HEK293T (cell line): ENCODE measurements around the gene SSTR5.

Source experiments
- CTBP1 ChIP-seq: fragments of 450-650 bp; IDR thresholded peaks from 2 replicates; pipeline ENCODE4 v1.6.1; 2016; ENCODE audit warnings: borderline replicate concordance
- ELF4 ChIP-seq: fragments of 450-650 bp; IDR thresholded peaks from 2 replicates; pipeline ENCODE4 v1.6.1; 2017; ENCODE audit warnings: antibody characterized with exemption
- FOXA1 ChIP-seq: fragments of 450-650 bp; IDR thresholded peaks from 2 replicates; pipeline ENCODE4 v1.6.1; 2016; ENCODE audit warnings: mild to moderate bottlenecking
- HDGF ChIP-seq: fragments of 450-650 bp; IDR thresholded peaks from 2 replicates; pipeline ENCODE4 v1.6.1; 2017; ENCODE audit warnings: antibody characterized with exemption, borderline replicate concordance
- NFRKB ChIP-seq: fragments of 450-650 bp; IDR thresholded peaks from 2 replicates; pipeline ENCODE4 v1.6.1; 2016; ENCODE audit warnings: mild to moderate bottlenecking, moderate library complexity
- SP1 ChIP-seq: fragments of 450-650 bp; IDR thresholded peaks from 2 replicates; pipeline ENCODE4 v1.6.1; 2017
- SUZ12 ChIP-seq: fragments of 450-650 bp; IDR thresholded peaks from 2 replicates; pipeline ENCODE4 v1.6.1; 2016; ENCODE audit warnings: mild to moderate bottlenecking
- TARDBP ChIP-seq: fragments of 450-650 bp; IDR thresholded peaks from 2 replicates; pipeline ENCODE4 v1.6.1; 2016
- ZNF384 ChIP-seq: fragments of 450-650 bp; IDR thresholded peaks from 2 replicates; pipeline ENCODE4 v1.6.1; 2016

DNA sequence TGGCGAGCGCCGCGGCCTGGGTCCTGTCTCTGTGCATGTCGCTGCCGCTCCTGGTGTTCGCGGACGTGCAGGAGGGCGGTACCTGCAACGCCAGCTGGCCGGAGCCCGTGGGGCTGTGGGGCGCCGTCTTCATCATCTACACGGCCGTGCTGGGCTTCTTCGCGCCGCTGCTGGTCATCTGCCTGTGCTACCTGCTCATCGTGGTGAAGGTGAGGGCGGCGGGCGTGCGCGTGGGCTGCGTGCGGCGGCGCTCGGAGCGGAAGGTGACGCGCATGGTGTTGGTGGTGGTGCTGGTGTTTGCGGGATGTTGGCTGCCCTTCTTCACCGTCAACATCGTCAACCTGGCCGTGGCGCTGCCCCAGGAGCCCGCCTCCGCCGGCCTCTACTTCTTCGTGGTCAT lies 6.8 kb downstream of the SSTR5 start:
- TF ChIP-seq ELF4, result no peak
- no peak for TF ChIP-seq NFRKB
- no peak for TF ChIP-seq CTBP1
- TF ChIP-seq SP1, result no peak
- TF ChIP-seq HDGF, result no peak
- no peak for TF ChIP-seq SUZ12
- no peak for TF ChIP-seq FOXA1
- TF ChIP-seq TARDBP, result no peak
- TF ChIP-seq ZNF384, result no peak
